K562 (cell line): ENCODE measurements around the gene TNFAIP6. TPM values are rescaled to one million over a fixed set of nuclear protein-coding genes. Genes with fewer than 3 reads are reported as not detected.

Source experiments
- ARNT ChIP-seq, 2 experiments: fragments of 450-650 bp; IDR thresholded peaks; 2 replicates each; pipeline ENCODE4 v1.6.1; 2016; ENCODE audit warnings: mild to moderate bottlenecking in 1 of 2
- DPF2 ChIP-seq: fragments of 450-650 bp; IDR thresholded peaks from 2 replicates; pipeline ENCODE4 v1.6.1; 2016
- EZH2 ChIP-seq: IDR thresholded peaks from 2 replicates; pipeline ENCODE4 v1.6.1; 2012; ENCODE audit warnings: low read depth, mild to moderate bottlenecking, inconsistent platforms, low read length, borderline replicate concordance
- GATAD2B ChIP-seq: fragments of 450-650 bp; IDR thresholded peaks from 2 replicates; pipeline ENCODE4 v1.6.1; 2017; ENCODE audit warnings: mild to moderate bottlenecking, borderline replicate concordance
- KLF1 ChIP-seq: fragments of 450-650 bp; IDR thresholded peaks from 2 replicates; pipeline ENCODE4 v1.6.1; 2016; ENCODE audit warnings: missing genetic modification characterization, missing compliant biosample characterization
- NBN ChIP-seq: fragments of 450-650 bp; IDR thresholded peaks from 2 replicates; pipeline ENCODE4 v1.6.1; 2016; ENCODE audit warnings: low read depth, mild to moderate bottlenecking
- NUFIP1 ChIP-seq: fragments of 450-650 bp; IDR thresholded peaks from 2 replicates; pipeline ENCODE4 v1.6.1; 2018; ENCODE audit not compliant: partially characterized antibody
- SIN3A ChIP-seq, 2 experiments: fragments of 150-350 bp in 1 of 2; IDR thresholded peaks; 2 replicates each; pipeline ENCODE4 v1.6.1; 2011 to 2016; ENCODE audit warnings: borderline replicate concordance in 2 of 2, low read depth in 2 of 2, low read length in 2 of 2, mild to moderate bottlenecking in 2 of 2, moderate library complexity in 2 of 2; ENCODE audit not compliant: control insufficient read depth in 1 of 2
- ZBTB40 ChIP-seq, 2 experiments: fragments of 450-650 bp in 1 of 2; sonication (generic) in 1 of 2; formaldehyde crosslinking in 1 of 2; IDR thresholded peaks; 2 replicates each; pipeline versions ENCODE4 v1.7.1 to v1.9.0; 2016 to 2022; ENCODE audit warnings: inconsistent platforms in 1 of 2, mild to moderate bottlenecking in 1 of 2, missing genetic modification reagents in 1 of 2
- ZNF384 ChIP-seq: IDR thresholded peaks from 2 replicates; pipeline ENCODE4 v1.6.1; 2012; ENCODE audit warnings: low read depth, low read length, improper control_type of control experiment
- ZNF444 ChIP-seq: fragments of 250-450 bp; sonication (Bioruptor Pico); IDR thresholded peaks from 2 replicates; pipeline ENCODE4 v1.4.0; 2020; ENCODE audit warnings: mild to moderate bottlenecking, moderate library complexity
- ZNF766 ChIP-seq: fragments of 200-800 bp; sonication (Bioruptor generic); conservative IDR thresholded peaks from 2 replicates; pipeline ENCODE4 v1.6.1; 2016; ENCODE audit warnings: missing genetic modification characterization, missing compliant biosample characterization
- polyA plus RNA-seq, 8 experiments: library from polyadenylated mRNA; depleted of rRNA in 4 of 8; stranded (reverse) in 5 of 8; unstranded in 3 of 8; fragments of >200 nt; fragmentation: Nextera tagmentation in 2 of 8; fragmentation: Illumina TruSeq in 1 of 8; extraction: Ambion mirVana in 2 of 8; extraction: Trizol in 1 of 8; gene quantifications; 2 replicates each; pipeline versions ENCODE4 v1.2.1 to v1.2.3, GENCODE V29; 2011 to 2014; ENCODE audit warnings: inconsistent platforms in 1 of 8, missing spikeins in 1 of 8
- total RNA-seq, 7 experiments: library from RNA; depleted of rRNA in 6 of 7; stranded (reverse); fragments of >200 nt in 6 of 7; fragmentation: Illumina TruSeq in 2 of 7; extraction: Trizol in 2 of 7; gene quantifications; 2 replicates each; pipeline versions ENCODE4 v1.2.1 to v1.2.3, GENCODE V29; 2011 to 2021; ENCODE audit warnings: low replicate concordance in 1 of 7
- TF ChIP-seq, protein P1 (sequence below): fragments of 250-450 bp; sonication (Bioruptor Pico); IDR thresholded peaks from 2 replicates; pipeline ENCODE4 v1.4.0; 2020; ENCODE audit warnings: borderline replicate concordance
- TF ChIP-seq, protein P2 (sequence below): sonication (generic); formaldehyde crosslinking; IDR thresholded peaks from 2 replicates; pipeline ENCODE4 v1.8.0; 2022; ENCODE audit warnings: missing genetic modification reagents, mild to moderate bottlenecking, moderate library complexity, borderline replicate concordance

The TNFAIP6 gene
- total and polyA plus RNA-seq, 9 of the 15 experiments (the other 6 are each of a cell fraction or from before 2014, with no cell fraction given) = 0.07 to 0.28 (median 0.08) TPM; not detected in 6

DNA sequence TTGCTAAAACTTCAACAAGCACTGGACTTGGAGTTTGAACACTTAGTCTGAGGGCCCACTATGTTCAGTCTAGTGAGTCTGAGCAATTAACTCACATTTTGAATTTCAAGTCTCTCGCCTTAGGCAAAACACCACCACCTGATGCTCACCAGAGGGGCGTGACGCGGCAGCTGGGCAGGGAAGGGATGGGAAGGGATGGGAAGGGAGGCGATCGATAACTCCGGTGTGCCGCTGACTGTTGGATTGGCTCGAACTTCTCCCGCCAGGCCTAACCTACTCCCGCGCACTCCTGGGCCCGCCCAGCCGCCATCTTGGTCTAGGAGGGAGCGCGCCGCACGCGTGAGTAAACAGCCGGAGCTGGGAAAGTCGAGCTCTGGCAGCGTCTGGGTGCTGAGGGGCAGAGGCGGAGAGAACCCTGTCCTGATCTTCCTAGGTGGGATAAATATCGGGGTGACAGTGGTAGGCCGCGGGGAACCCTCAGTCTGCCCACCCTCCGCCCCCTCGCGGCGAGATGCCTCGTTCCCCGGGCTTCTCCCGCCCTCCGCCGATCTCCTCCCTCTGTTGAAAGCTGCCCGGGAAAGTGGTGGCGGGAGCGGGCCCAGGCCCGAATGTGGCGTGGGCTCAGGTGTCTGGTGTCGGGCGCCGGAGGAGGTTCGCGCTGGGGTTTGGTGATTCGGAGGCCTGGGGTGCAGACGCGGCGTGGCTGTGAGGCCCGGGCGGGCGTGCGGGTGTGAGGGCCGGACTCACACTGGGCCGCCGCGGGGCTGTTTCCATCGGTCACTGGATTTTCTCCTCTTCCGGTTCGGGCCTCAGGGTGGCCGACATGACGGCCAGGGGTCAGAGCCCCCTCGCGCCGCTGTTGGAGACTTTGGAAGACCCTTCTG is 52.5 kb downstream of the TNFAIP6 start, which contains the start of gene RIF1 (continued):
- TF ChIP-seq ZBTB40 (IDR thresholded peaks at IDR 0.05) (peak; percentile 45; the same call in 1 of the 2 replicates), ZBTB40 (CRISPR knock-in tag; IDR thresholded peaks at IDR 0.05) (peak; percentile 36; the same call in 1 of the 2 replicates), ZNF766 (no peak), EZH2 (no peak), ZNF444 (CRISPR knock-in tag) (no peak), KLF1 (tag) (peak; percentile 90), DPF2 (peak; percentile 93), GATAD2B (no peak), NBN (peak; percentile 69; the same call in 1 of the 2 replicates), ZNF384 (no peak), SIN3A (IDR thresholded peaks at IDR 0.05; ENCODE audit: borderline replicate concordance in 2 of 2, control insufficient read depth in 1 of 2, low read depth in 2 of 2, low read length in 2 of 2) (peak; percentile 95 to 98), NUFIP1 (no peak), ARNT (IDR thresholded peaks at IDR 0.05) (0 out of 4 replicates have a peak, but pooled peaks of 1 of the 2 experiments have one; percentile 12)
- TF ChIP-seq, protein P1, sequence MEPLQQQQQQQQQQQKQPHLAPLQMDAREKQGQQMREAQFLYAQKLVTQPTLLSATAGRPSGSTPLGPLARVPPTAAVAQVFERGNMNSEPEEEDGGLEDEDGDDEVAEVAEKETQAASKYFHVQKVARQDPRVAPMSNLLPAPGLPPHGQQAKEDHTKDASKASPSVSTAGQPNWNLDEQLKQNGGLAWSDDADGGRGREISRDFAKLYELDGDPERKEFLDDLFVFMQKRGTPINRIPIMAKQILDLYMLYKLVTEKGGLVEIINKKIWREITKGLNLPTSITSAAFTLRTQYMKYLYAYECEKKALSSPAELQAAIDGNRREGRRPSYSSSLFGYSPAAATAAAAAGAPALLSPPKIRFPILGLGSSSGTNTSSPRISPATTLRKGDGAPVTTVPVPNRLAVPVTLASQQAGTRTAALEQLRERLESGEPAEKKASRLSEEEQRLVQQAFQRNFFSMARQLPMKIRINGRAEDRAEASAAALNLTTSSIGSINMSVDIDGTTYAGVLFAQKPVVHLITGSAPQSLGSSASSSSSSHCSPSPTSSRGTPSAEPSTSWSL (CRISPR knock-in tag) = 0 out of 2 replicates have a peak, but pooled peaks have one; percentile 11
- TF ChIP-seq, protein P2, sequence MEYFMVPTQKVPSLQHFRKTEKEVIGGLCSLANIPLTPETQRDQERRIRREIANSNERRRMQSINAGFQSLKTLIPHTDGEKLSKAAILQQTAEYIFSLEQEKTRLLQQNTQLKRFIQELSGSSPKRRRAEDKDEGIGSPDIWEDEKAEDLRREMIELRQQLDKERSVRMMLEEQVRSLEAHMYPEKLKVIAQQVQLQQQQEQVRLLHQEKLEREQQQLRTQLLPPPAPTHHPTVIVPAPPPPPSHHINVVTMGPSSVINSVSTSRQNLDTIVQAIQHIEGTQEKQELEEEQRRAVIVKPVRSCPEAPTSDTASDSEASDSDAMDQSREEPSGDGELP = peak; percentile 99
